ENCODE measurements around the gene CD58. TPM values are rescaled to one million over a fixed set of nuclear protein-coding genes. Genes with fewer than 3 reads are reported as not detected.
A peak's percentile ranks its signal among the peaks of the same experiment; 100 is the strongest.

CD58 gene
- total RNA-seq, 2 donors from 2014 or later, result 15.4 to 32.7 TPM

GRCh38 chr1:116521186-116521585, 49.6 kb downstream of the CD58 start:
- H3K9me3 Mint-ChIP-seq, result no peaks in the 10 kb centered on the region

GRCh38 chr1:116518400-116518799, 52.4 kb downstream of the CD58 start:
- Mint-ChIP-seq H3K27me3 (ENCODE audit: low read depth) (no peaks in the 10 kb centered on the region), H3K27ac (peak overlapping the region; percentile 53), H3K4me1 (ENCODE audit: low read depth) (peaks cover 38% of the 10 kb centered on the region), H3K4me3 (no peak overlapping the region), H3K36me3 (ENCODE audit: insufficient read depth in 2 of 2) (peaks cover 0 to 2% of the 10 kb centered on the region in 2 donors), H3K9me3 (no peaks in the 10 kb centered on the region)
- DNase-seq (no peak), ATAC-seq (replicated peaks in 1 of 2) (no peak)

More at GRCh38 chr1:116521186-116521585, 49.6 kb downstream of the CD58 start:
- Mint-ChIP-seq H3K27ac (no peak overlapping the region), H3K27me3 (ENCODE audit: low read depth) (no peaks in the 10 kb centered on the region), H3K4me3 (no peak overlapping the region), H3K4me1 (ENCODE audit: low read depth) (peaks cover 15% of the 10 kb centered on the region), H3K36me3 (ENCODE audit: insufficient read depth in 2 of 2) (peaks cover 0 to 2% of the 10 kb centered on the region in 2 donors)
- ATAC-seq (replicated peaks in 1 of 2), result no peak
- no peak for DNase-seq

GRCh38 chr1:116516631-116517030, 54.2 kb downstream of the CD58 start:
- peak overlapping the region; percentile 0 to 28 for H3K4me3 Mint-ChIP-seq
- peaks cover 0 to under 1% of the 10 kb centered on the region in 2 donors for H3K9me3 Mint-ChIP-seq
- DNase-seq, result no peak
- H3K4me1 Mint-ChIP-seq (ENCODE audit: low read depth), result peaks cover 45% of the 10 kb centered on the region
- H3K27ac Mint-ChIP-seq, result peak overlapping the region; percentile 45
- H3K27me3 Mint-ChIP-seq (ENCODE audit: low read depth), result no peaks in the 10 kb centered on the region
- peaks cover 6% of the 10 kb centered on the region in 2 donors for H3K36me3 Mint-ChIP-seq (ENCODE audit: insufficient read depth in 2 of 2)
- ATAC-seq (replicated peaks in 1 of 2), result no peak

GRCh38 chr1:116515702-116516101, 55.1 kb downstream of the CD58 start:
- H3K4me1 Mint-ChIP-seq (ENCODE audit: low read depth), result peaks cover 45% of the 10 kb centered on the region
- no peaks in the 10 kb centered on the region for H3K27me3 Mint-ChIP-seq (ENCODE audit: low read depth)
- no peak for DNase-seq
- H3K36me3 Mint-ChIP-seq (ENCODE audit: insufficient read depth in 2 of 2), result peaks cover 7 to 10% of the 10 kb centered on the region in 2 donors
- H3K4me3 Mint-ChIP-seq, result peak overlapping the region; percentile 71 to 83
- peaks cover 0 to 2% of the 10 kb centered on the region in 2 donors for H3K9me3 Mint-ChIP-seq
- ATAC-seq (replicated peaks in 1 of 2), result peak in 1 of 2 donors; percentile 14
- peak overlapping the region; percentile 92 for H3K27ac Mint-ChIP-seq

DNA sequence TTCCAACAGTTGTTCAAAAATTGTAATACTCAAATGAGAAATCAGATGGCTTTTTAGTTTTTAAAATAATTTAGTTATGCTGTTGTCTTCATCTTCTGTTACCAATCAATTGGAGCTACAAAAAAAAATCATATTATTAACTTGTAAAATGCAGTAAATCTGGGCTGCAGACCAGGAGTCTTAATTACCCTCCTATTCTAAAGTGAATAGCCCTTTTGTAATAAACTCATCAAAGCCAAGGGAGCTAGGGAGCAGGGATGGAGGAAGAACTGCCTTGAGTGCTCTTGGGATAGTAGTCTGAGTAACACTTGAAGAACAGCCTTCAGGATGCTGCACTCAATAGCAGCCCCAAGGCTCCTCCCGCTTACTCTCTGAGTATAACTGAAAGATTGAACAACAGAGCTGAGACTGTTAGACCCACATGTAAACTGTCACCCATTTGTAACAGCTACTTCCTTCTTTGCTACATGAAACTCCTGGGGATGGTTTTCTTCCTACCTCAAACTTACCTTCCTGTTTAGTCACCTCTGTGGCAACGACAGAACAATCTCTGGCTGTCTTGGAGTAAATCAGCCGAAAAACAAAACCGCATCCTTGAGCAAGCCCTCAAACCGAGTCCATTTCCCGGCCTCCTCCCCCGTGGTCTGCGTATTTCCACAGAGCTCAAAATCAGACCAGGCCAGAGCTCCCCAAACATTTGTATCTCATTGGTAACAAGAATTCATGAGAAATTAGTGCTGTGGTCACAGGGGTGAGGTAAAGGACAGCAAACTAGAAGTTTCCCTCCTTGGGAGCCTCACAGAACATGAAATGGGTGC, 55.9 kb downstream of the CD58 start:
- Mint-ChIP-seq H3K4me1 (ENCODE audit: low read depth) (peaks cover 45% of the 10 kb centered on the region), H3K4me3 (peak overlapping the region; percentile 71 to 83), H3K27ac (peak overlapping the region; percentile 92), H3K36me3 (ENCODE audit: insufficient read depth in 2 of 2) (peaks cover 7 to 8% of the 10 kb centered on the region in 2 donors), H3K9me3 (peaks cover 0 to 2% of the 10 kb centered on the region in 2 donors), H3K27me3 (ENCODE audit: low read depth) (no peaks in the 10 kb centered on the region)
- DNase-seq (peak; percentile 78 to 80), ATAC-seq (replicated peaks in 1 of 2) (peak; percentile 89 to 91)

- peaks cover 7 to 8% of the 10 kb centered on the region in 2 donors for H3K36me3 Mint-ChIP-seq (ENCODE audit: insufficient read depth in 2 of 2)
These were observed 56.9 kb downstream of the CD58 start for GRCh38 chr1:116513956-116514355.

DNA sequence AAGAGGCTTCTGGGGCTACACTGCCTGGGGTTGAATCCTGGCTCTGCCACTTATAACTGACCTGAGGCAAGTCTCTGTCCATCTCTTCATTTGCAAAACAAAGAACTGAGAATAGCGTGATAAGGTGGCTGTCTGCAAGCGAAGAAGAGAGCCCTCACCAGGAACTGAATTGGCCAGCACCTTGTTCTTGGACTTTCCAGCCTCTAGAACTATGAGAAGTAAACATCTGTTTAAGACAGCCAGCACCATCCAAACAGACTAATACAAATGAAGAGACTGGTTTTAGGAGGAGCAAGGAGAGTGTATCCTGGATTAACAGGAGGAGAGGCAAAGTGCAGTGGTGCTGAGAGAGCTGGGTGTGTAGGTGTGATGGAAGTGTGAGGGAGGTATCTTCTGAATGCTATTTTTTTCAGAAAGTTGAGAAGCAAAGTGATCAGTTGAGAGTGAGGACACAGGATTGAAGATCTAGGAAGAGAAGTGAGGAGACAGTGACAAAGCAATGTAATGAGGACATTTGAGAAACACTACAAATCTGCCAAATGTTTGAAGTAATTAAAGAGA, 59.3 kb downstream of the CD58 start:
- peaks cover 7 to 8% of the 10 kb centered on the region in 2 donors for H3K36me3 Mint-ChIP-seq (ENCODE audit: insufficient read depth in 2 of 2)
- H3K27ac Mint-ChIP-seq, result peak overlapping the region; percentile 81
- no peak for ATAC-seq (replicated peaks in 1 of 2)
- no peak overlapping the region for H3K4me3 Mint-ChIP-seq
- no peak for DNase-seq
- H3K4me1 Mint-ChIP-seq (ENCODE audit: low read depth), result peaks cover 59% of the 10 kb centered on the region
- peaks cover 0 to 2% of the 10 kb centered on the region in 2 donors for H3K9me3 Mint-ChIP-seq
- H3K27me3 Mint-ChIP-seq (ENCODE audit: low read depth), result no peaks in the 10 kb centered on the region

More at GRCh38 chr1:116513956-116514355, 56.9 kb downstream of the CD58 start:
- Mint-ChIP-seq H3K27ac (no peak overlapping the region), H3K27me3 (ENCODE audit: low read depth) (no peaks in the 10 kb centered on the region), H3K4me3 (no peak overlapping the region), H3K4me1 (ENCODE audit: low read depth) (peaks cover 54% of the 10 kb centered on the region), H3K9me3 (peaks cover 0 to 2% of the 10 kb centered on the region in 2 donors)
- DNase-seq (no peak), ATAC-seq (replicated peaks in 1 of 2) (no peak)

DNA sequence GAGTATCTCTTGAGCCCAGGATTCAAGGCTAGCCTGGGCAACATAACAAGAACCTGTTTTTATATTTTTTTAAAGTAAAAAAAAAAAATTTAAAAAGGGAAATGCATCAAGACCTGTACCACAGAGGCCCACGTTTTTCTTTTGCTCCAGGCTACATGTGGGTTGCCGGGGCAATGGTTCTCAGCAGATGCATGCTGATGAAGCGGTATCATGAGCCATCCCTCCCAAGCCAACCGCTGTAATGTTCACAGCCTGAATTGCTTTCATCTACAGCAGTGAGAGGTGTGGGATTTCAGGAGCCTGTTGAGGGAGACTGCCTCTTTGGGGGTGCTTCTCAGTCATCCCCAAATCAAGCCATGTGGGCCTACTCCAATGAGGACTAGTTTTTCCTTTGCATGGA, 60.5 kb downstream of the CD58 start:
- peaks cover 59% of the 10 kb centered on the region for H3K4me1 Mint-ChIP-seq (ENCODE audit: low read depth)
- H3K9me3 Mint-ChIP-seq, result peaks cover 0 to 2% of the 10 kb centered on the region in 2 donors
- DNase-seq (no peak), ATAC-seq (replicated peaks in 1 of 2) (no peak)
- no peak overlapping the region for H3K4me3 Mint-ChIP-seq
- no peak overlapping the region for H3K27ac Mint-ChIP-seq
- H3K36me3 Mint-ChIP-seq (ENCODE audit: insufficient read depth in 2 of 2), result peaks cover 7 to 8% of the 10 kb centered on the region in 2 donors
- H3K27me3 Mint-ChIP-seq (ENCODE audit: low read depth), result no peaks in the 10 kb centered on the region

DNA sequence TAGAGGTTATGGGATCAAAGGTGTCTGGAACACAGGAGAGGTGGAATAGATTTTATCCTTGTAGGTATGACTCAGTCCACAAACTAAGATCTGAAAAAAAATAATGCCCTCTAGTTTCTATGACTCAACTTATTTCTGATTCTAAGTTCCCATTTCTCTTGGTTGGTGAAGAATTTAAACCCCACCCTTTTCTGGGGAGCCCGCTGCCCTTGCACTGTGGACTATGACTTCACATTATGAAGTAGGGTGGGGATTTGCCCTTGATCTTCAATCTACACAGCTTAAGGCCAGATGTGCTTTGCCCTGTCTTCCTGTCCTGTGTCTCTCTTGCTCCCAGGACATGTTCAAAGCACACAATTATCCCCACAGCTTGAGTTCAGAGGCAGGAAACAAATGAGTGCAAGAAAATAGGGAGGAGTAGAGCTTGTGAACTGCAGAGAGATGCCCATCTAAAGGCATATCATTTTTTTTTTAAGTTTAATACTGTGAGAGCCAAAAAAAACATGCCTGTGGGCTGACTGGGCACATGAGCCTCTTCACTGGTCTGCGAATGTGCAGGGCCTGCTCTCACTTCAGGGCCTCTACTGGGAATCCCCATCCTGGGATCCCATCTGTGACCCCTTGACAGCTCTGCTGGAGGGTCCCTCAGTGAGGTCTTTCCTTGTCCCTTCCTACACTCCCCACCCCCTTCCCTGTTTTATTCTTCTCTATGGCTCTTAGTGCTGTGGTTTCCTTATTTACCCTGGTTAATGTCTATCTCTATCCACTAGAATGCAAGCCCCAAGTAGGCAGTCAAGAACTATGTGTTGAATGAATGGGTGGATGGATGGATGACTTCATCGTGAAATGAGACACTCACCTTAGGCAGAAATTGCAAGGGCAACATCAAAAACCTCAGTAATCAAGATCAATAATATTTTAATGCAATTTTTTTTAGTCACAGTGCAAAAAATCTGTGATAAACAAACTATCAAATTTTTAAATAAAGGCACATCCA, 61.5 kb downstream of the CD58 start:
- Mint-ChIP-seq H3K27me3 (ENCODE audit: low read depth) (no peaks in the 10 kb centered on the region), H3K27ac (peak overlapping the region; percentile 89), H3K4me3 (peak overlapping the region; percentile 58 to 64), H3K36me3 (ENCODE audit: insufficient read depth in 2 of 2) (peaks cover 7 to 8% of the 10 kb centered on the region in 2 donors), H3K4me1 (ENCODE audit: low read depth) (peaks cover 61% of the 10 kb centered on the region), H3K9me3 (peaks cover 0 to 2% of the 10 kb centered on the region in 2 donors)
- peak; percentile 61 to 66 for DNase-seq
- peak; percentile 59 to 62 for ATAC-seq (replicated peaks in 1 of 2)

GRCh38 chr1:116508085-116508983, 62.5 kb downstream of the CD58 start:
- Mint-ChIP-seq H3K27ac (peak overlapping the region; percentile 89), H3K9me3 (peaks cover 0 to 2% of the 10 kb centered on the region in 2 donors), H3K4me1 (ENCODE audit: low read depth) (peaks cover 65% of the 10 kb centered on the region), H3K36me3 (ENCODE audit: insufficient read depth in 2 of 2) (peaks cover 7 to 8% of the 10 kb centered on the region in 2 donors), H3K27me3 (ENCODE audit: low read depth) (no peaks in the 10 kb centered on the region), H3K4me3 (peak overlapping the region in 1 of 2 donors; percentile 64)
- ATAC-seq (replicated peaks in 1 of 2) (peak; percentile 26 to 37), DNase-seq (no peak)

GRCh38 chr1:116507631-116508030, 63.2 kb downstream of the CD58 start:
- no peak for ATAC-seq (replicated peaks in 1 of 2)
- H3K4me3 Mint-ChIP-seq, result peak overlapping the region in 1 of 2 donors; percentile 64
- peaks cover 4 to 5% of the 10 kb centered on the region in 2 donors for H3K36me3 Mint-ChIP-seq (ENCODE audit: insufficient read depth in 2 of 2)
- H3K27me3 Mint-ChIP-seq (ENCODE audit: low read depth), result no peaks in the 10 kb centered on the region
- DNase-seq, result no peak
- peaks cover 0 to 2% of the 10 kb centered on the region in 2 donors for H3K9me3 Mint-ChIP-seq
- H3K4me1 Mint-ChIP-seq (ENCODE audit: low read depth), result peaks cover 66% of the 10 kb centered on the region
- no peak overlapping the region for H3K27ac Mint-ChIP-seq

Measured in activated T-cell treated with anti-CD3 and anti-CD28 coated beads, Interleukin-2, amount 50 U/mL, for 72 hours (primary cell).